HG03095 (cell line): Measurements from ENCODE around the gene OXT.
"Not testable (repeated sequence)": the region's sequence is repeated elsewhere in the genome, so short reads cannot be mapped to it uniquely, and the experiment has no call there.

ENCODE experiments used
- ATAC-seq: cut with Tn5 transposase; IDR thresholded peaks from one replicate; pipeline ENCODE4 v1.9.1; 2021; ENCODE audit warnings: moderate library complexity; ENCODE audit not compliant: unreplicated experiment

The OXT gene

GRCh38 chr20:3109350-3110302 lies 38.2 kb downstream of the OXT start:
- no peak for ATAC-seq

GRCh38 chr20:3111507-3111906 lies 40.1 kb downstream of the OXT start:
- no peak for ATAC-seq

GRCh38 chr20:3111995-3112394 lies 40.6 kb downstream of the OXT start:
- ATAC-seq: no peak

GRCh38 chr20:3115190-3116107 lies 44.0 kb downstream of the OXT start:
- no peak for ATAC-seq

GRCh38 chr20:3116341-3116740 lies 44.9 kb downstream of the OXT start:
- no peak for ATAC-seq

- ATAC-seq: not testable (repeated sequence)
Observed at GRCh38 chr20:3117839-3118379, 46.5 kb downstream of the OXT start.

- ATAC-seq: no peak
Observed at GRCh38 chr20:3119044-3119443, 47.6 kb downstream of the OXT start.

GRCh38 chr20:3121271-3121911 lies 50.0 kb downstream of the OXT start:
- no peak for ATAC-seq
